ENCODE measurements around the gene TIA1.
"Not testable (repeated sequence)": the region's sequence is repeated elsewhere in the genome, so short reads cannot be mapped to it uniquely, and the experiment has no call there.

Gene TIA1, protein sequence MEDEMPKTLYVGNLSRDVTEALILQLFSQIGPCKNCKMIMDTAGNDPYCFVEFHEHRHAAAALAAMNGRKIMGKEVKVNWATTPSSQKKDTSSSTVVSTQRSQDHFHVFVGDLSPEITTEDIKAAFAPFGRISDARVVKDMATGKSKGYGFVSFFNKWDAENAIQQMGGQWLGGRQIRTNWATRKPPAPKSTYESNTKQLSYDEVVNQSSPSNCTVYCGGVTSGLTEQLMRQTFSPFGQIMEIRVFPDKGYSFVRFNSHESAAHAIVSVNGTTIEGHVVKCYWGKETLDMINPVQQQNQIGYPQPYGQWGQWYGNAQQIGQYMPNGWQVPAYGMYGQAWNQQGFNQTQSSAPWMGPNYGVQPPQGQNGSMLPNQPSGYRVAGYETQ

DNA sequence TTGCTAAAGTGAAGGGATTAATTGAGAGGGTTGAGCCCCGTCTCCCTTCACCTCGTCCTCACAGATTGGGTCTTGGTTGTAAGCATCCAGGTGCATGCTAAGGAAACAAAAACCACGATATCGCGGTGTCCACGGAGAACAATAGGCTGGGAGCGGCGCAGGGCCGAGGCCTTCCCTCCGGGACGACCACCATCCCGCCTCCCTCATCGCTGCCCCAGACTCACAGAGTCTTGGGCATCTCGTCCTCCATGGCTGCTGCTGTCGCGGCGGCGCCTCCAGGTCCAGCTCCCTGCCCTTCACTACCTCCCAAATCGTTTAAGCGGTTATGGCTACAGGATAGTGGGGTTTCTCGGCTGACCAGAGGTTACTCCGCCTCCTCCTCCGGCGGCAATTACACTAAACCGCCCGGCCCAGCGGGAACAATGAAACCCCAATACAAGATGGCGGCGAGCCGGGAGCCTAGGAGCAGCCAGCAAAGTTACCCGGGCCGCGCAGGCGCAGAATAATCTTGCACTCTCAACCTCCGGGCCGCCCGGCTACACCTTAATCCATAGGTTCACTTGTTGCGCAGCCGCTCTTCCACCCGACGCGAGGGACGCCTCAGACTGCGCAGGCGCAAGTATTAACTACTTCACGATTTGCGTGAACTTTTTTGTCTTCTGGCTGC, at the start of gene TIA1:
TIA1 (minus strand) TSS at position 448 of the 667 bp plus-strand sequence; CDS start at position 250, 198 bp downstream.
- DNase-seq, result peak; percentile 97

DNA sequence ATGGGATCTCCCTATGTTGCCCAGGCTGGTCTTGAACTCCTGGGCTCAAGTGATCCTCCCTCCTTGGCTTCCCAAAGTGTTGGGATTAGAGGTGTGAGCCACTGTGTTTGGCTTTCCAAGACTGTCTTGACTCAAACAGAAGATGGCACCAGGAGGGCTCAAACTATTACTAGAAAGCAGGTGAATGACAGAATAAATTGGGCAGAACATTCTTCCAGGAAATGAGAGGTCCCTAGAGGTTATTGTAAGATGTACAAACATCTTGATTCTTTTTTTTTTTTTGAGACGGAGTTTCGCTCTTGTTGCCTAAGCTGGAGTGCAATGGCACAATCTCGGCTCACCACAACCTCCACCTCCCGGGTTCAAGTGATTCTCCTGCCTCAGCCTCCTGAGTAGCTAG, 49.4 kb upstream of the TIA1 start:
- not testable (repeated sequence) for DNase-seq

DNA sequence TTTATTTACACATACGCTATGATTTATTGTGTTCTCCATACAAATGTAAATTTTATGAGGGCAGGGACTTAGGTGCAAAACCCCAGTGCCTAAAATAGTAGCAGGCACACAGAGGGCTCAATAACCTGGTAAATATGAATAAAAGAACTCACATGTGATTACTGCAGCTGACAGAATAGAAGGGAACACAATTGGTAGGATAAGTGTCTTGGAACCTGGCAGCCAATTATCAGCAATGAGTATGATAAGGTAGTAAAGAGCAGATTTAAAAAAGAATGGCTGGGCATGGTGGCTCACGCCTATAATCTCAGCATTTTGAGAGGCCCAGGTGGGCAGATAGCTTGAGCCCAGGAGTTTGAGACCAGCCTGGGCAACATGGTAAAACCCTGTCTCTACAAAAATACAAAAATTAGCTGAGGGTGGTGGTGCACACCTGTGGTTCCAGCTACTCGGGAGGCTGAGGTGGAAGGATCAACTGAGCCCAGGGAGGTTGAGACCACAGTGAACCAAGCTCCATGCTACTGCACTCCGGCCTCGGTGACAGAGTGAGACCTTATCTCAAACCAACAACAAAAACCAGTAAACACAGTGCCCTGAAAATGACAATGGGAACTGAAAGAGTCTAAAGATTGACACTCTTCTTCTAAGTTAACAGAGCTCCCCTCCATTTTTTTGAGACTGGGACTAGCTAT, 35.2 kb upstream of the TIA1 start:
- no peak for DNase-seq

DNA sequence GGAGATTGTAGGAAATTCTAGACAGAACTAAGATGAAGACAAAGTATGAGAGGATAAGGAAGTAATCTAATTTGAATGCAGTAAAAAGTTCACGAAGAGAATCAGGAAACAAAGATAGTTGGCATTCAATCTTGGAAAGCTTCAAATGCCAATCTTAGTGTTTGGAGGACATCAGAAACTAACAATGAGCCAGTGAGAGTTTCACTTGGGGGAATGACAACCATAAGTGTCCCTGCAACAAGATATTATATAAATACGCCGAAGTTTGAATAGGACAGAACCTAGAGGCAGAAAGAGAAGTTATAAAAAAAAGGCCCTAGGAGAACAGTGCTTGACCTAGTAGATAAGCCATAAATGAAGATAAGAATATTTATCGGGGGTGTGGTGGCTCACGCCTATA, 34.0 kb upstream of the TIA1 start:
- DNase-seq, result no peak

DNA sequence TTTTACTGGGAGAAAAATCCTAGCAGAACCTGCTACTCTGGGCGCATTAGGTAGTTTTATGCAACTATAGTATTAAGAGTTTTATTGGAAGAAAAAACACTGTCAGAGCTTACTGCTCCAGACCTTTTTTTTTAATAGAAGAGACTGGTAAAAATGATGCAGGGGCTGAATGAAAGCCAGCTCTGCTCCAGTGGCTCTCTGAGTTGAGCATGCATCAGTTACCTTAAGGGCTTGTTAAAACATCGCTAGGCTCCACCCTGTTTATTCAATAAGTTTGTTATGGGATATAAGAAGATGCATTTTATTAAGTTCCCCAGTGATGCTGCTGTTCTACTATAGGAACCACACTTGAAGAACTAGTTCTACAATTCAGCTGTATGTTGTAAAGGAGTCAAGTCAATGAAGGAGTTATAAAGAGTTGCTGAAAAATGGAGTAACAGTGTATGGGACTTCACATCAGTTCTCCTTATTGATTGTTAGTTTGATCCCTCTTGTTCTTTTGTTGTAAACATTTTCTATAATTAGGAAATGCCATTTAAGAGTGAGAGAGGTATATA, 31.9 kb upstream of the TIA1 start:
- DNase-seq, result no peak

DNA sequence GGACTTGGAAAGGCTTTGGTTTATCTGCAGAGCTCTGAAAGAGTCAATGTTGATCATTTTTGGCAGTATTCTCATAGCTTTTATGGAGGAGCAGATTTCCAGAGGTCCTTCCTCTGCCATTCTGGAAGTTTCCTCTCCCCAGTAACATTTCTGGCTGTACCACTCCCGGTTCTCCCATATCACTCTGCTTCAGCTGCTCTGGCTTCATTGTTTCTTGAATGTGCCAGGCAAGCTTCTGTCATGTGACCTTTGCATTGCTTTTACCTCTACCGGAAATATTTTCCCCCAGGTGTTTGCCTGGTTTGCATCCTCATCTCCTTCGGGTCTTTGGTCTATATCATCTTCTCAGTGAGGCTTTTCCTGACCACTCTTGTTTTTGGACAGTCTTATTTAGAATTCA, 21.9 kb upstream of the TIA1 start:
- no peak for DNase-seq

DNA sequence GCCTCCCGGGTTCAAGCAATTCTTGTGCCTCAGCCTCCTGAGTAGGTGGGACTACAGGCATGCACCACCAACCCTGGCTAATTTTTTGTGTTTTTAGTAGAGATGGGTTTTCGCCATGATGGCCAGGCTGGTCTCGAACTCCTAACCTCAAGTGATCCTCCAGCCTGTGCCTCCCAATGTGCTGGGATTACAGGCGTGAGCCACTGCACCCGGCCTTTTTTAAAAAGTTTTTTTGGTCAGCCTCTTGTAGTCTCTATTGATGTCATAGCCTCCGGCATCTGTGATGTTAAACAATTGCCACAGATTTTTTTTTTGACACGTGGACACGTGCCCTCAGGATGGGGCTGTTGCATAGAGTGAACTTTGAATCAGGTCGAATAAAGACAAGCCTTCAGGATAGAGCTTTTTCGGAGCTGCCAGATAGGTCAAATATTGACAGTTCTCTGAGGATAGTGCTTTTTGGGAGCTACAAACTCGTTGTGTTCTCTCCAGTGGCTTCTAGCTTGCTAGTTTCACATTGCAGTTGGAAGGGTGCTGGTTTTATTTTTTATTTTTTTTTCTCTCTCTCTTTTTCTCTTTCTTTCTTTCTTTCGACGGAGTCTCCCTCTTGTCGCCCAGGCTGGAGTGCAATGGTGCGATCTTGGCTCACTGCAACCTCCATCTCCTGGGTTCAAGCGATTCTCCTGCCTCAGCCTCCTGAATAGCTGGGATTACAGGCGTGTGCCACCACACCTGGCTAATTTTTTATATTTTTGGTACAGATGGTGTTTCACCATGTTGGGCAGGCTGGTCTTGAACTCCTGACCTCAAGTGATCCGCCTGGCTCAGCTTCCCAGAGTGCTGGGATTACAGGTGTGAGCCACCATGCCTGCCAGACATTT, 21.2 kb upstream of the TIA1 start:
- not testable (repeated sequence) for DNase-seq

DNA sequence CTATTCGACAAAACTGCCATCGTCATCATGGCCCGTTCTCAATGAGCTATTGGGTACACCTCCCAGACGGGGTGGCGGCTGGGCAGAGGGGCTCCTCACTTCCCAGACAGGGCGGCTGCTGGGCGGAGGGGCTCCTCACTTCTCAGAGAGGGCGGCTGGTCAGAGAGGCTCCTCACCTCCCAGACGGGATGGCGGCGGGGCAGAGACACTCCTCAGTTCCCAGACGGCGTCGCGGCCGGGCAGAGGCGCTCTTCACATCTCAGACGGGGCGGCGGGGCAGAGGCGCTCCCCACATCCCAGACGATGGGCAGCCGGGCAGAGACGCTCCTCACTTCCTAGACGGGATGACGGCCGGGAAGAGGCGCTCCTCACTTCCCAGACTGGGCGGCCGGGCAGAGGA, 18.5 kb upstream of the TIA1 start:
- DNase-seq, result not testable (repeated sequence)

DNA sequence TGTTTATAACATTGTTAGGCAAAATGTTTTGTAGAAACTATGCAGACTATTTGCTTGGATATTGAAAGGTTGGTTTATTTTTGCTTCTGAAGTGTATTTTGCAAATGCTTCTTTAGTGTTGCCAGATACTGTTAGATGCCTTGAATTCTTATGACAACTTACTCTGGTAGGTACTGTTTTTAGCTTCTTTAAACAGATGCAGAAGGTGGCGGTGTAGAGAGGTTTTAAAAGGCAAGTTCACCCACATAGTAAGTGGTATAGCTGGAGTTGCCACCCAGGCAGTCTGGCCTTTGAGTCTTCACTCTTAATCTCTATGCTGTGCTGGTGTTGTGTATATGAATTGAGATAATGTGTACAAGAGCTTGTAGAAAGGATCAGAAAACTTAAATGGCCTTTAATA, 13.1 kb upstream of the TIA1 start:
- DNase-seq, result no peak

DNA sequence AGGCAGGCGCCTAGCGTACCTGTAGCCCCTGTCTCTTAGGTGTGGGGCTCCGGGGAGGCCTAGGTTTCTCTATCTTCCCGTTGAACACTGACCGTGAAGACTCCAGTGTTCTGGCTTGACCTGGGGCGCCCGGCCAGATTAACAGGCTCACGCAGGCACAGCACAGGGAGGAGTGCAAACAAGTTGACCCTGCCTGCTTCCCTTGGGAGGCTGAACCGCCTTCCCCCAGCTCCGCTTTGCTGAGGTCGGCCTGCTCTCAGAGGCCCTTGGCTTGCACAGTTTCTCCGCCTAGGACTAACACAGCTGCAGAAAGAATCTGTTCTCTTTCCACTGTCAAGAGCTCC, 10.1 kb upstream of the TIA1 start:
- DNase-seq, result no peak

DNA sequence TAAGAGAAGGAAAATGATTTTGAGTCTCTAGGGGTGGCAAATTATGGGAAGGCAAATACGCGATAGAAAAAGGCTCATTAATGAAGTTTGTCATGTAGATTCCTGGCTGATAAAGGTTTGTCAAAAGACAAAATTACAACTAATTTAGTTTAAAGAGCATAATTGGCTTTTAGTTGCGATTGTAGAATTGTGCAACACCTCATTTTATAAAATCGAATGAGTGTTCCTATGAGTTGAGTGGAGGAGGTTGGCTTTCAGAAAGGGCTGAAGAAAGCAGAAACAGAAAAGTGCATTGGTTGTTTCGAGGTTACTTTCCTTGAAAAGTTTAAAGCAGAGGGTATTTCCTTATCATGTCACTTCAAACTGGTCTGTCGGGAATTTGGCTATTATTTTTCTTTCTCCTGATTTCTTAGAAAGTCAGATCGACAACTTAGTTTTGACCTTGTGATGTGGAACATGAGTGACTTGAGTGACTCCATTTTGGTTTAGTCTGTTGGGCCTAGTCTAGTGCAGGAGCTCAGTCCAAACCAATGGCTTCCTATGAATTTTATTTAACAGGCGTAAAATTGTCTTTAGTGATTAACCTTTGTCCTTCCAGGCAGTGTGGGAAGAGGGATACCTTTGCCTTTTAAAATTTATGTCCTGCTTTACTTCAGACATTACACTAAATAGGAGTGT, 7.3 kb upstream of the TIA1 start:
- no peak for DNase-seq

DNA sequence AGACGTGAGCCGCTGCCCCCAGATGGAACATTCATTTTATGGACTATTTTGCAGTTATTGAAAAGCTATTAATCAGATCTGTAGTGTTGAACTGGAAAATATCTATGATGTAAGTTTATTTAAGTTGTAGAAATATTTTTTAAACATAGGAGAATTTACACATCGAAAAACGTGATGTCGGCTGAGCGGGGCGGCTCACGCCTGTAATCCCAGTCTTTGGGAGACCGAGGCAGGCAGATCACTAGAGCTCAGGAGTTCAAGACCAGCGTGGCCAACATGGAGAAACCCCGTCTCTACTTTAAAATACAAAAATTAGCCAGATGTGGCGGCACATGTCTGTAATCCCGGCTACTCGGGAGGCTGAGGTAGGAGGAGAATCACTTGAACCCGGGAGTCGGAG, 2.0 kb upstream of the TIA1 start:
- no peak for DNase-seq

DNA sequence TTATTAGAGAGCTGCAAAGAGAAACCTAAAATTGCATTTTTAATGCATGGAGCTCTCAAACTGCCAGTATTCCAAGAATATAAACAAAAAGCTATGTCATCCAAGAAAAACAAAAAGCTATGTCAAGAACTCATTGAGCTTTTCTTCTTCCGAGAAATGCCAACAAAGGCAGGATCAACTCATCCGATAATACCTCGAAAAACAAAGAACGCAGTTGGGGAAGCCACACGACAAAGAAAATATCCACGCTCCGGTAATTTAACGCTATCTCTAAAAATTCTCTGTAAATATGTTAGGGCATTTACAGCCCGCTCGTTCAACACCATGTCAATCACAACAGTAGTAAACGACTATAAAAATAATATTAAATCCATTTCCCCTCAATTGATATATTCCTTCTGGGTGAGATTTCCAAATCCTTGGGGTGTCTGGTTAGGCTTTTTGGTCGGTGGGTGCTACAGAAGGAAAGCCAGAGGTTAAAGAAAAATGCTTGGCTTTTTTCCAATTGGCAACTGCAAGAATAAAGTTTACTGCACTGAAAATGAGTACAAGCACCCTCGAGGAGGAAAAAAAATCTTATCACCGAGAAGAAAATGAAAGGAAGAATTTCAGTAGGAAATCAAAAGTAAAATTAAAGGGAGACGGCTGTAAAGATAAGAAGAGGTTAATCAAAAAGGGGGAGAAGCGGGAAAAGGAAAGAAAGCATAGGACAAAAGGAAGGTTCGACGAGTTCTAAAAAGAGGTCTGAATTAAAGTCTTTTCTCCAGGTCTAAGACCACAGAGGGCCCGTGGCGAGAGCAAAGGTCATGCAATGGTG, 856 bp downstream of the TIA1 start:
- DNase-seq, result no peak

DNA sequence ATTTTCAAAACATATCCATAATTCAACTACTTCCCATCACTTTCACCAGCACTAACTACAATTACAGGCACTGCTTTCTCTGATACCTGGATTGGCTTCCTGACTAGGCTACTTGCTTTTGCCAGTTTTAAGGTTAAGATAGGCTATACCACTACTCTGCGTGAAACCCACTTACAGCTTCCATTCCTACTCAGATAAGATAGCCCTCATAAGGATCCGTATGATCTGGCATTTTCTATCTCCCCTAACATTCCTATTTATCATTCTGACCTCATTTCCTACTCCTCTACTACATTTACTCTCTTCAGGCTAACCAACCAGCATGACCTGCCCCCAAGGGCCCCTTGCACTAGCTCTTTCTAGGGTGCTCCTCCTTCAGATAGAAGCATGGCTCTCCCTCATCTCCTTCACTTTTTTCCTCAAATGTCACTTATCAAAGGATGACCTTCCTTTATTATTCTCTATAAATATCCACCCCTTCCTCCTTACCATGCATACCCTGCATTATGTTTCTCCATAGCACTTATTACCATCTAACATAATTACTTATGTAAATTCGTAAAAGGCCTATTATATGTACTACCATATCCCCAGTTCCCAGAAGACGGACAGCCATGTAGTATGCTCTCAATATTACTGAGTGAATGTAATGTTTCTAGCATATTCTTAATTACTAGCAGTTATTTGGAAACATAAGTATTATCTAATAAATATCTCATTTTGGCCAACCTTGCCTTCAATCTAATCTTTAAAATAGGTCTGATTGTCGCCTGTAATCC, 4.4 kb downstream of the TIA1 start:
- no peak for DNase-seq

DNA sequence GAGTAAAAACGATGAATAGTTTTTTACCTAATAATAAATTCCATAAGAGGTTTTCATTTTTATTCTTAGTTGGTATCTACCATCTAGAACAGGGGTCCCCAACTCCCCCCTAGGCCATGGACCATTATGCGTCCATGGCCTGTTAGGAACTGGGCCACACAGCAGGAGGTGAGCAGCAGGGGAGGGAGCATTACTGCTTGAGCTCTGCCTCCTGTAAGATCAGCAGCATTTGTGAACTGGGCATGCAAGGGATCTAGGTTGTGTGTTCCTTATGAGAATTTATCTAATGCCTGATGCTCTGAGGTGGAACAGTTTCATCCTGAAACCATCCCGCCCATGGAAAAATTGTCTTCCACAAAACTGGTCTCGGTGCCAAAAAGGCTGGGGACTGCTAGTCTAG, 5.9 kb downstream of the TIA1 start:
- DNase-seq, result no peak

DNA sequence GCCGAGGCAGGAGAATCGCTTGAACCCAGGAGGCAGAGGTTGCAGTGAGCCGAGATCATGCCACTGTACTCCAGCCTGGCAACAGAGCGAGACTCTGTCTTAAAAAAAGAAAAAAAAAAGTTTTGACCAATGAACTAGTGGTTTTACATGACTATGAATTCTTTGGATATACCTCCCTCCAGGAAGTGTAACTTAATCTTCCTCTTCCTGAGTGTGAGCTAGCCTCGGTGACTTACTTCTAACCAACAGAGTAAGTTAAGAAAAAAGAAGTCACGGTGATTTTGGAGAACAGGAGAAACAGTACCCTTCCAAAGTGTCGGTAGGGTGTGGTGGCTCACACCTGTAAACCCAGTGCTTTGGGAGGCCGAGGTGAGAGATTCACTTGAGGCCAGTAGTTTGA, 7.1 kb downstream of the TIA1 start:
- DNase-seq, result no peak

DNA sequence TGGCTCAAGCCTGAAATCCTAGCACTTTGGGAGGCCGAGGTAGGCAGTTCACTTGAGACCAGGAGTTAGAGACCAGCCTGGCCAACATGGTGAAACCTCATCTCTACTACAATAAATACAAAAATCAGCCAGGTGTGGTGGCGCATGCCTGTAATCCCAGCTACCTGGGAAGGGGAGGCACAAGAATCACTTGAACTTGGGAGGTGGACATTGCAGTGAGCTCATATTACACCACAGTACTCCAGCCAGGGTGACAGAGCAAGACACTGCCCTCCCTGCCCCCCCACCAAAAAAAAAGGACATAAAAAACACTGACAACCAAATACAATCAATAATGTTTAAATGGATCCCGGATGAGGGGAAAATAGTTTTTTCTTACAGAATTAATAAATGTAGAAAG, 7.8 kb downstream of the TIA1 start:
- no peak for DNase-seq

DNA sequence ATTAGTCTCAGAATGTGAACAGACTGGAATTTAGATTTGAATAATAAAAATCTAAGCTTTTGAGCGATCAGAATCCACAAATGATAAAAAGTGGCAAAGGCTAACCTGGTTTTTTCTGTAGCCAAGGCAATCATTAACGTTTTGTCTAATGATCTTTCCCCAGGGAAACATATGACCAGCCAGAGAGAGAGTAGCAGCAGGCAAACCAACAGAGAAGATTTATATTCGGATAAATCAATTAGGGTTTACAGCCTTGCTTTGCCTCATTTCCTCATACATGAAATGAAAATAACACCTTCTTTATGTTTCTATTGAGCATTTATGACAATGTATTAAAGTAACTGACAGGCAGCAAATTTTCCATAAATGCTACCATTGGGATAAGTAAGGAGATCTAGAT, 14.5 kb downstream of the TIA1 start:
- DNase-seq, result no peak

DNA sequence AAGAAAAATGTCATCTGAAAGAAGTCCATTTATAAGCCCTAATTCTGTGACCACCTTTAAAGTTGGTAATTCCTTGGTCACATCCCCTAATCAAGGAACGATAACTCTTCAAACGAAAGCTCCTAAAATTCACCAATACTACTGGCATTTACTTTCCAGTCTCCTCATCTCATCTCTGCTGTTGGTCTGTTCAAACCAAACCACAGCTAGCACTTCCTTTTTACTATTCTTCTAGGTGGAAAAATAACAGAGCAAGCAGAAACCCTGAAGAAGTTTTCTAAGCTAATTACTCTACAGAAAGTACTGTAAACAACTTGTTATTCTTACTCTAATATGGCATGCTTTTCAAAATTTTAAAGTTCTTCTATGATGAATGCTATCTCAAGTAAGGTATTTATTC, 21.6 kb downstream of the TIA1 start:
- DNase-seq, result no peak

DNA sequence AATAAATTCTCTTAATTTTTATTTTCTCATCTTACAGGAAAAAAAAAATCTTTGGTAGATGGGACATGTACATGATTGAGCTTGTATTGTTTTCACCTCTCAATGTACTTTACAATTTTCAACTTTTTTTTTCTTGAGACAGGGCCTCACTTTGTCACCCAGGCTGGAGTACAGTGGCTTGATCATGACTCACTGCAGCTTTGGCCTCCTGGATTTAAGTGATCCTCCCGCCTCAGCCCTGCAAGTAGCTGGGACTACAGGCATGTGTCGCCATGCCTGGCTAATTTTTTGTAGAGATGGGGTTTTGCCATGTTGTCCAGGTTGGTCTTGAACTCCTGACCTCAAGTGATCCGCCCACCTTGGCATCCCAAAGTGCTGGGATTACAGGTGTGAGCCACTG, 25.1 kb downstream of the TIA1 start:
- DNase-seq, result not testable (repeated sequence)
